ENCODE measurements around the gene EFCAB6.

EFCAB6 gene

DNA sequence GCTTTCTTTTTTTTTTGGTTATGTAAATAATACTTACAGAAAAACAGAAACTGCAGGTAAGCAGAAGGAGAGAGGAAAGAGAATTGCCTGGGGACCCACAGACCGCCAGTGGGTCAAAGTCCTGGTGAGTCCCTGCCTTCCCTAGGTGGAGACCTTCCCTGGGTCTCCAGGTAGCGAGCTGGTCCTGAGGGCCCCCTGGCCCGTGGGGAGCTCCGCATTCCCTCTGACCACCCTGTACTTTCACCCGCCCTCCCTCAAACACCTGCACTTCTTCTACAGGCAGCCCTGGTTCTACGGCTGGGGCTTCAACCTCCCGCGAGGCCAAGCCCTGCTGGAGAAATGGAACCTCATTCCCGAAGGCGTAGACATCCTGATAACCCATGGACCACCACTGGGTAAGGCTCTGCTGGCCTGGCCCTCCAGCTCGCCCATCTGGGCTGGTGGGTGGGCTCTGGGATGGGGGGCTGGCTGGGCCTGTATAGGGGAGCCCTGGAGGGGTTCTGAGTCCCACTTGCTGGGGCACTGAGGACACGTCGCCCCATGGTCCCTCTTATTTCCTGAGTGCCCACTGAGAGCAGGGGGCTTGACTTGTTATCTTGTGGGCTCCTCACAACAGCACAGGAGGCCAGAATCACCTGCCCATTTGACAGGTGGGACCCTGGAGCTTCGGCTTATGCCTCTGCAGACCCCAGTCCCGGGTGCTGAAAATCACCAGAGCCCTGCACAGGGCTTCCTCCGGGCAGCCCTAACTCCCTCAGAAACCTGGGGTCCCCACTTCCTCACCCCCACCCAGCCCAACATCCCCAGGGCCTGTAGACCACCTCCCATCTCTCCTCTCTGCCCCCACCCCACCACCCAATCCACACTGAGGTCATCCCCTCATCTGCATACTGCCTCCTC is 313.9 kb downstream of the EFCAB6 start:
- no peak for ATAC-seq

DNA sequence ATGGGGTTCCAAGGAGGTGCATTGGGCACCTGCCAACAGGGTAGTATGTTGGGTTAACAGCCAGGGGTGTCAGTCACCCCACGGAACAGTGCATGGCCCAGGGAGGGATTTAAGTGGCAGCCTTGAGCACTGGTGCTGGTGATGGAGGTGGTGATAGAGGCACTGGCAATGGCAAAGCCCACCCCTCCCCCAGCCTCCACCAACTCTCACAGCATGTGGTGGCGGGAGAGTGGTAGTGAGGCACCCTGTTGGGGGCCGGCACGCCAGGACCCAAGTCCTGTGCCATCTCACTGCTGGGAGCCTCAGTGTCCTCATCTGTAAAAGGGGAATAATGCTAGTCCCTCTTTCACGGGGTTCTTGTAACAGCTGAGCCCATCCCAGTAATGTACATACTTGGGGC is 318.8 kb downstream of the EFCAB6 start:
- no peak for ATAC-seq
- TF ChIP-seq, protein P1, sequence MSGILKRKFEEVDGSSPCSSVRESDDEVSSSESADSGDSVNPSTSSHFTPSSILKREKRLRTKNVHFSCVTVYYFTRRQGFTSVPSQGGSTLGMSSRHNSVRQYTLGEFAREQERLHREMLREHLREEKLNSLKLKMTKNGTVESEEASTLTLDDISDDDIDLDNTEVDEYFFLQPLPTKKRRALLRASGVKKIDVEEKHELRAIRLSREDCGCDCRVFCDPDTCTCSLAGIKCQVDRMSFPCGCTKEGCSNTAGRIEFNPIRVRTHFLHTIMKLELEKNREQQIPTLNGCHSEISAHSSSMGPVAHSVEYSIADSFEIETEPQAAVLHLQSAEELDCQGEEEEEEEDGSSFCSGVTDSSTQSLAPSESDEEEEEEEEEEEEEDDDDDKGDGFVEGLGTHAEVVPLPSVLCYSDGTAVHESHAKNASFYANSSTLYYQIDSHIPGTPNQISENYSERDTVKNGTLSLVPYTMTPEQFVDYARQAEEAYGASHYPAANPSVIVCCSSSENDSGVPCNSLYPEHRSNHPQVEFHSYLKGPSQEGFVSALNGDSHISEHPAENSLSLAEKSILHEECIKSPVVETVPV (CRISPR knock-in tag; IDR thresholded peaks at IDR 0.05) = no peak
- TF ChIP-seq, protein P2, sequence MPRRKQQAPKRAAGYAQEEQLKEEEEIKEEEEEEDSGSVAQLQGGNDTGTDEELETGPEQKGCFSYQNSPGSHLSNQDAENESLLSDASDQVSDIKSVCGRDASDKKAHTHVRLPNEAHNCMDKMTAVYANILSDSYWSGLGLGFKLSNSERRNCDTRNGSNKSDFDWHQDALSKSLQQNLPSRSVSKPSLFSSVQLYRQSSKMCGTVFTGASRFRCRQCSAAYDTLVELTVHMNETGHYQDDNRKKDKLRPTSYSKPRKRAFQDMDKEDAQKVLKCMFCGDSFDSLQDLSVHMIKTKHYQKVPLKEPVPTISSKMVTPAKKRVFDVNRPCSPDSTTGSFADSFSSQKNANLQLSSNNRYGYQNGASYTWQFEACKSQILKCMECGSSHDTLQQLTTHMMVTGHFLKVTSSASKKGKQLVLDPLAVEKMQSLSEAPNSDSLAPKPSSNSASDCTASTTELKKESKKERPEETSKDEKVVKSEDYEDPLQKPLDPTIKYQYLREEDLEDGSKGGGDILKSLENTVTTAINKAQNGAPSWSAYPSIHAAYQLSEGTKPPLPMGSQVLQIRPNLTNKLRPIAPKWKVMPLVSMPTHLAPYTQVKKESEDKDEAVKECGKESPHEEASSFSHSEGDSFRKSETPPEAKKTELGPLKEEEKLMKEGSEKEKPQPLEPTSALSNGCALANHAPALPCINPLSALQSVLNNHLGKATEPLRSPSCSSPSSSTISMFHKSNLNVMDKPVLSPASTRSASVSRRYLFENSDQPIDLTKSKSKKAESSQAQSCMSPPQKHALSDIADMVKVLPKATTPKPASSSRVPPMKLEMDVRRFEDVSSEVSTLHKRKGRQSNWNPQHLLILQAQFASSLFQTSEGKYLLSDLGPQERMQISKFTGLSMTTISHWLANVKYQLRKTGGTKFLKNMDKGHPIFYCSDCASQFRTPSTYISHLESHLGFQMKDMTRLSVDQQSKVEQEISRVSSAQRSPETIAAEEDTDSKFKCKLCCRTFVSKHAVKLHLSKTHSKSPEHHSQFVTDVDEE (CRISPR knock-in tag; IDR thresholded peaks at IDR 0.05) = no peak
- TF ChIP-seq, protein P3, sequence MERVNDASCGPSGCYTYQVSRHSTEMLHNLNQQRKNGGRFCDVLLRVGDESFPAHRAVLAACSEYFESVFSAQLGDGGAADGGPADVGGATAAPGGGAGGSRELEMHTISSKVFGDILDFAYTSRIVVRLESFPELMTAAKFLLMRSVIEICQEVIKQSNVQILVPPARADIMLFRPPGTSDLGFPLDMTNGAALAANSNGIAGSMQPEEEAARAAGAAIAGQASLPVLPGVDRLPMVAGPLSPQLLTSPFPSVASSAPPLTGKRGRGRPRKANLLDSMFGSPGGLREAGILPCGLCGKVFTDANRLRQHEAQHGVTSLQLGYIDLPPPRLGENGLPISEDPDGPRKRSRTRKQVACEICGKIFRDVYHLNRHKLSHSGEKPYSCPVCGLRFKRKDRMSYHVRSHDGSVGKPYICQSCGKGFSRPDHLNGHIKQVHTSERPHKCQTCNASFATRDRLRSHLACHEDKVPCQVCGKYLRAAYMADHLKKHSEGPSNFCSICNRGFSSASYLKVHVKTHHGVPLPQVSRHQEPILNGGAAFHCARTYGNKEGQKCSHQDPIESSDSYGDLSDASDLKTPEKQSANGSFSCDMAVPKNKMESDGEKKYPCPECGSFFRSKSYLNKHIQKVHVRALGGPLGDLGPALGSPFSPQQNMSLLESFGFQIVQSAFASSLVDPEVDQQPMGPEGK (CRISPR knock-in tag; IDR thresholded peaks at IDR 0.05; ENCODE audit: borderline replicate concordance) = no peak
- TF ChIP-seq TOX (CRISPR knock-in tag; IDR thresholded peaks at IDR 0.05; ENCODE audit: borderline replicate concordance) (no peak), ZC3H10 (CRISPR knock-in tag; IDR thresholded peaks at IDR 0.05) (no peak), BACH2 (CRISPR knock-in tag; IDR thresholded peaks at IDR 0.05; ENCODE audit: borderline replicate concordance) (no peak), GLIS3 (CRISPR knock-in tag; IDR thresholded peaks at IDR 0.05) (no peak), ZFP3 (CRISPR knock-in tag; IDR thresholded peaks at IDR 0.05) (no peak), ISL1 (CRISPR knock-in tag; IDR thresholded peaks at IDR 0.05) (no peak), ARNTL (CRISPR knock-in tag; IDR thresholded peaks at IDR 0.05; ENCODE audit: borderline replicate concordance, low read depth) (no peak), TCF4 (CRISPR knock-in tag; IDR thresholded peaks at IDR 0.05; ENCODE audit: borderline replicate concordance) (no peak), ZNF8 (CRISPR knock-in tag; IDR thresholded peaks at IDR 0.05) (no peak)
- TF ChIP-seq, protein P4, sequence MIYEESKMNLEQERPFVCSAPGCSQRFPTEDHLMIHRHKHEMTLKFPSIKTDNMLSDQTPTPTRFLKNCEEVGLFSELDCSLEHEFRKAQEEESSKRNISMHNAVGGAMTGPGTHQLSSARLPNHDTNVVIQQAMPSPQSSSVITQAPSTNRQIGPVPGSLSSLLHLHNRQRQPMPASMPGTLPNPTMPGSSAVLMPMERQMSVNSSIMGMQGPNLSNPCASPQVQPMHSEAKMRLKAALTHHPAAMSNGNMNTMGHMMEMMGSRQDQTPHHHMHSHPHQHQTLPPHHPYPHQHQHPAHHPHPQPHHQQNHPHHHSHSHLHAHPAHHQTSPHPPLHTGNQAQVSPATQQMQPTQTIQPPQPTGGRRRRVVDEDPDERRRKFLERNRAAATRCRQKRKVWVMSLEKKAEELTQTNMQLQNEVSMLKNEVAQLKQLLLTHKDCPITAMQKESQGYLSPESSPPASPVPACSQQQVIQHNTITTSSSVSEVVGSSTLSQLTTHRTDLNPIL (CRISPR knock-in tag; IDR thresholded peaks at IDR 0.05; ENCODE audit: low read depth) = no peak

More for the DNA sequence above, 313.9 kb downstream of the EFCAB6 start:
- TF ChIP-seq RARB (CRISPR knock-in tag; IDR thresholded peaks at IDR 0.05) = no peak
- TF ChIP-seq ZNF8 (CRISPR knock-in tag; IDR thresholded peaks at IDR 0.05) = no peak
- no peak for TF ChIP-seq OSR1 (CRISPR knock-in tag; IDR thresholded peaks at IDR 0.05)
- TF ChIP-seq, protein P3 (CRISPR knock-in tag; IDR thresholded peaks at IDR 0.05; ENCODE audit: borderline replicate concordance) = no peak
- TF ChIP-seq, protein P2 (CRISPR knock-in tag; IDR thresholded peaks at IDR 0.05) = no peak

All from SK-N-SH treated with all-trans-retinoic acid at 6 μM for 48 hours (cell line).